NCI-H345 treated with DMSO at 0.1 percent for 48 hours (cell line): ENCODE measurements around the gene TTC28.

Experiments
- DNase-seq: peaks from one replicate; lab custom pipeline; 2025; ENCODE audit not compliant: unreplicated experiment; lab: John Stamatoyannopoulos, UW

Gene TTC28

GRCh38 chr22:28411125-28411524 lies 268.5 kb downstream of the TTC28 start:
- no peak for DNase-seq

DNA sequence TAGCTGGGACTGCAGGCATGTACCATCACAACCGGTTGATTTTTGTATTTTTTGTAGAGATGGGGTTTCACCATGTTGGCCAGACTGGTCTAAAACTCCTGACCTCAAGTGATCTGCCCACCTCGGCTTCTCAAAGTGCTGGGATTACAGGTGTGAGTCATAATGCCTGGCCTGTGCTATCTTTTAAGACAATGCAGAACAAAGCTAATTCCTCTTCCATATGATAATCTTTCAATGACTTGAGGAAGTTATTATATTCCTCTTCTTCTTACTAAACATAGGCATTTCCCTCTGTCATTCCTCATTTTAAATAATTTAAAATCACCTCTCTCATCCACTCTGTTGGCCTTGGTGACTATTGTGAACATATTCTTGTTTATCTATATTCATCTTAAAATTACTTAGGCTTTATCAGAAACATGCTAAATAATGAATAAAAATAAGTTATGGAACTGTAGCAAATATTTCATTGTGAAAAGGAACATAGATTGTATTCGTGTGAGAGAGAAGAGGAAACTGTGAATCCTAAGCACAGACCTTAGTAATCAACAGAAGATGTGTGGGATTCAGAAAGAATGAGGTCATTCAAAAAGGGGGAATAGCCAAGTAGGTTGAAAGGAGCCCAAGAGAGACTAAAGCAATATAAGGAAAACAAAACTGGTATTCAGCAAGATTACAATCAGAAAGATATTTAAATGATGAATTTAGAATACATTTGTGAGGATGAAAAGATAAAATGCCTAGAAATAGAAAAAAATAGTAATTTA lies 269.4 kb downstream of the TTC28 start:
- DNase-seq, result no peak

- no peak for DNase-seq
Measured at GRCh38 chr22:28408709-28409108, 270.9 kb downstream of the TTC28 start.

DNA sequence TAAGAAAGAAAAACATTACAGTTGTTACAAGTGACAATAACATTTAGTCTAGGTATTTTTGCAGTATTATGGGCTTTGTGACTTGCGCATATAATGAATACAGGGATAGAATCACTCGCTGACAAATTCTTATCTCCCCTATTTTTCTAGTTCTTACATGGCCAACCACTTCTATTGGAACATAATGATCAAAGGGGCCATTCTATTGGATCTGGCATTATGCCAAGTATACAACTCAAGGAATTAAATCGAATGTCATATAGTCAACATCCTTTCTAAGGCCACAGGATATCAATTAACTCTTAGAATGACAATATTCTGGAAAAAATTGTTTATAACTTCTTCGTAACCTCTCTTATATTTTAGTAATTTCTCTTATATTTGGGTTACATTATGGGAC lies 272.0 kb downstream of the TTC28 start:
- DNase-seq, result no peak

GRCh38 chr22:28406246-28406645 lies 273.4 kb downstream of the TTC28 start:
- DNase-seq, result no peak

GRCh38 chr22:28405588-28405987 lies 274.1 kb downstream of the TTC28 start:
- no peak for DNase-seq

DNA sequence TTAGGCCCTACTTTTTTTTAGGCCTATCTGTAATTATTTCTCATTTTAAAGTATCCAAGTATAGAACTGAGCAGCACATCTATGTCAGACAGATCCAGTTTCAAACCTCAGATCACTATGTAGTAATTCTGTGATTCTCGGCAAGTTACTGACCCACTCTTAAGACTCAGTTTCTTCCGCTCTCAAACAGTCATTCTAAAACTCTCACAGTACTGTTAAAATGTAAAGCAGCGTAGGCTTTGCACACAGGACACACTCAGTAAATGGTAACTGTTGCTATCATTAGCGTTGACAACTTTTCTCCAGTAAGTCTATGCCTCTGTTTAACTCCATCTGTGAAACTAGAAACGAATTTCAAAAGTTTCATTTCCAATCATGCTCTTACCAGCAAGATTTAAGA lies 277.1 kb downstream of the TTC28 start:
- no peak for DNase-seq

GRCh38 chr22:28402060-28402459 lies 277.6 kb downstream of the TTC28 start:
- no peak for DNase-seq

DNA sequence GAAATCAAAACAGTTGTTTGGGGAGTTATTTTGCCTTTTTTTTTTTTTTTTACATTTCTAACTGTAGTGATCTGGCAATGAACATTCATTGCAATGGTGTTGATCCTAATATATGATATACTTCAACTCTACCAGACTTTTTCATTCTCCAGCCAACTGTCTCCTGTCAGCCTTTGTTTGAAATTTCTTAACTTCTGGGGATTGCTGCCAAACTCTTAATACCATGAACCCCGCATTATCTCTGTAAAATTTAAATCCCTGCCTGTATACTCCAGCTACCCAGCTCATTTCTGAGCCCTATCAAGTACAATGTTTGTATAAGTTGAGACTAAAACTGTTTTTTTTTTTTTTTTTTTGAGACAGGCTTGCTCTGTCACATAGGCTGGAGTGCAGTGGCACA lies 280.7 kb downstream of the TTC28 start:
- DNase-seq, result no peak

GRCh38 chr22:28398355-28398754 lies 281.3 kb downstream of the TTC28 start:
- DNase-seq, result no peak

GRCh38 chr22:28397306-28397705 lies 282.3 kb downstream of the TTC28 start:
- DNase-seq, result no peak

DNA sequence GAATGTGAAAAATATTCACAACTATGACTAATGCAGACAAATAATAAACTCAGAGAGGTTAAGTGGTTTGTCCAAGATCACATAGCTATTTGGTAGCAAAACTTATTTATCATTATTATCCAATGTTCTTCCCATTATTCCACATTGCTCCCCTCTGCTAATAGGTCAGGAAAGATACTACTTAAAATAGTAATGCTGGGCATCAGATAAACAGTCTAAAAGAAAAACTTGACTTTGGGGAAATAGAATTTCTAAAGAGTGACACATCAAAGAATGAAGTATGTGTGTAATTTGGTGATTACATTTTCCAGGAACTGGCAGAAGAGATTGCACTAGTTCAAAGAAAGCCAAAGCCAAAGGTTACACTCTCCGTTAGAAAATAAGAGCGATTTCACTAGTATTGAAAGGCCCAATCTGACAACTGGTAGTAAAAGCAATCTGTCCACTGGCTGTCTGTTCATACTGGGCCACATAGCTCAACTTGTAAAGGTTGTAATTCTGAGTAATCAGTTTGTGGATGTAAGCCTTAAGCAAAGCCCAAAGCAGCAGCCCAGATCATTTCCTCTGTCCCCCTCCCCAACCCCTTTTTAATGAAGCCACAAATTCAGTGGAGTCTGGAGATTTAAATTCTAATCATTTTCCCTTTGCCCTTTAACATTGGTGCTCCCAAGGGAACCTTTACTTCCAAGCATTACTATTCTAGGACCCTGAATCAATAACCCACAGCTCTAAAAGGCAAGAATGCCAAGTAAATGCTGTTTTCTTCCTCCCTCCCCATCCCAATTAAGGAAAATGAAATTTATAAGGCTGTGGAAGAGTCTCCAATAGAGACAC lies 283.5 kb downstream of the TTC28 start:
- no peak for DNase-seq

DNA sequence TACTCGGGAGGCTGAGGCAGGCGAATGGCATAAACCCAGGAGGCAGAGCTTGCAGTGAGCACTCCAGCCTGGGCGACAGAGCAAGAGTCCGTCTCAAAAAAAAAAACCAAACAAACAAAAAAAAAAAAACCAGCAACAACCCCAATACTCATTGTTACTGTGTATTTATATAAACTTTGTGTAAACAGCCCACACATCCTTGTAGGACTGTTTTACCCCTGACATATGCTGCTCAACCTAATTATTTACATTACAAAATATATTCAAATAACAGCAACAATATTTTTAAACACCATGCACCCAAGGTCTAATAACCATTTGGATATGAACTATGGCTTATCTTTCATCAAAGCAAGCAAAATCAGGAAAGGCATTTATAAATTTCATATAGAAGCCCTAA lies 284.1 kb downstream of the TTC28 start:
- no peak for DNase-seq

DNA sequence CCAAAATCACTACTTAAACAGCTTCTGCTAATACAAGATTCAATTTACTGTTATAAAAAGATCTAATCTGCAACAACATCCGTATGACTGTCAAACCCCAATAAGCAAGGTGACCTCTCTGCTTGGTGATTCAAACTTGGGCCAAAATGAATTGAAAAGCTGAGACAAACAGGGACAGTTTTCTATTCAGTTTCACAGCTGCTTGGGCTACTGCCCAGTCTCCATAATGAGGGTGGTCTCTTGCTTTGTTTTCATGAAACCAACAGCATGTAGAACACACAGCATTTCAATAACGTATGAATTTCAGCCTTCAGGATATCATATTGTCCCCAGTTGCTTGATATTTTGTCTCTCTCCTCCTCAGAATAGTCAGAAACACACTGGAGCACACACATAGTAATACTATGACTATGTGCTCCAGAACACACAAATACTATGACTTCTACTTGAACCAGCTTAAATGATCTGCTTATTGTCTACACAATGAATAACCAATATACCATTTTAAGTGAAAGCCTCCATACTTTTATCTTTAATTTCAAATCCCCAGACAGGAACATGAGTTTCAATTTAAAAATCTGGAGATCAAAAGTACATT lies 285.0 kb downstream of the TTC28 start:
- DNase-seq, result no peak

- DNase-seq, result no peak
Measured at GRCh38 chr22:28381429-28382167, 298.0 kb downstream of the TTC28 start.

- DNase-seq, result no peak
Measured at GRCh38 chr22:28379951-28380350, 299.7 kb downstream of the TTC28 start.

GRCh38 chr22:28379075-28379779 lies 300.4 kb downstream of the TTC28 start:
- no peak for DNase-seq

DNA sequence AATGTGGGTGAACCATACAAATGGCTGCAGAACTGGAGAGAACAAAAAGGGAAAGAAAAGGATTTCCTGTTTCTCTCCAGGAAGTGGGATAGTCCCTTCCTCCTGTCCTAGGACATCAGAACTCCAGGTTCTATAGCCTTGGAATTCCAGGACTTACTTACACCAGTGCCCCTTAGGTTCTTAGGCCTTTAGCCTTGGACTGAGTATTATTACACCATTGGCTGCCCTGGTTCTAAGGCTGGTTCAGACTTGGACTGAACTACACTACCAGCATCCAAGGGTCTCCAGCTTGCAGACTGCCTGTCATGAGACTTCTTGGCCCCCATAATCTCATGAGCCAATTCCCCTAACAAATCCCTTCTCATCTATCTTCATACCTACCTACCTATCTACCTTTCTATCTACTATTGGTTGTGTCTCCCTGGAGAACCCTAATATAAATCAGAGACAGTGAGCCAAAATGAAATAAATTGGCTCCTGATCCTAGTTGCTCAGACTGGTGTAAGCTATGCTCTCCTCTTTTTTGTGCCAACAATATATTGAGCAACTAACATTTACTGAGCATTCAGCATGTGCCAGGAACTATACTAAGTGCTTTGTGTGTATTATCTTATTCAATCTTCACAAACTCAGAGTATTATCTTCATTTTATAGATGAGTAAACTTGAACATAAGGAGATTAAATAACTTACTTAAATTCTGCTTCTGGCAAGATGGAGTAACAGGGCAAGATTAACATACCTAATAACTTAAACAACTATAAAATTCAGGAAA lies 303.7 kb downstream of the TTC28 start:
- no peak for DNase-seq

DNA sequence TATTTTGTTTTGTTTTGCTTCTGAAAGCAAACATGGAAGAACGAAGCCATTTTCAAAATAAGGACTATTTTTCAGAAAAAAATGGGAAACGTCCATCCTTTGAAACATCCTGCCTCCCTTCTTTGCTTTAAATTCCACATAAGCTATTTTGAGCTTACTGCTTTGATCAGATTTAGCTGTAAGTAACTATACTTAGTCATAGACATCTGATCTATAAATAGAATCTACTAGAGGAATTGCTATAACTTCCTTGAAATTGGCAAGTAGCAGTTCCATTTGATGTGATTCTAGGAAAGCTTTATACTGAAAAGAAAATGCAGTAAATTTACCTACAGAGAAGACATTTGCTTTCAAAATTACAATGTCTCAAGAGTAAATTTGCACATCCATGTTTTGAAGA lies 305.8 kb downstream of the TTC28 start:
- no peak for DNase-seq

DNA sequence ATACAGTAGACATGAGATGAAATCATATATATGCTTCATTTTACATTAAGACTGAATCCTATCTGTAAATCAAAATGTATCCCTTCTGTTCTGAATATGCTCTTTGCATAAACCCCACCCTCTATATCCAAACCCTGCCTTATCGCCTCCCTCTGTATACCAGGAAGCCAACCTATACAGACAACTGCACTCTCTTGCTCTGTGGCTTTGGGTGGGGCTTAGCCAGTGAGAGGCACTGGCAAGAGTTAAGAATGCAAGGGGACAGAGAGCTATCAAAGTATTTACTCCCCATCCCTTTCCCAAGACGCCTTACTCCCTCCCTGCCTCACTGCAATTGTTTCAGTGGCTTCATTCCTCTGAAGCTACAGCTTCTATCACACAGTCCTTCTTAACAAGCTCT lies 309.8 kb downstream of the TTC28 start:
- no peak for DNase-seq
